K562 (cell line): ENCODE data around the gene APC2. TPM values are rescaled to one million over a fixed set of nuclear protein-coding genes. Genes with fewer than 3 reads are reported as not detected.

Experiments used
- ATAC-seq: fragments of 200-7000 bp; cut with Tn5 transposase; 3 replicates; pipeline ENCODE4 v1.9.1; 2020; ENCODE audit warnings: moderate library complexity
- BruUV-seq: library from RNA; stranded (reverse); fragments of 400-500 nt; replicated peaks from 2 replicates; lab custom pipeline; 2021; lab: Mats Ljungman, UMichigan
- CTCF ChIA-PET: fragments of 300-600 bp; formaldehyde crosslinking; extraction: SDS; loops from one replicate; lab custom pipeline; 2021; ENCODE audit warnings: low intra/inter-chr PET ratio; lab: Yijun Ruan, JAX
- POLR2A ChIA-PET: fragments of 300-600, 350-650 bp; sonication (Branson Sonifier 250); formaldehyde crosslinking; extraction: SDS; loops from one replicate; lab custom pipeline; 2021; ENCODE audit warnings: antibody characterized with exemption, inconsistent platforms; lab: Yijun Ruan, JAX
- DNase-seq, 4 experiments: peaks; one replicate each; pipeline versions ENCODE4 v3.0.0 to v3.0.0-alpha.2; 2011 to 2018; ENCODE audit warnings: low spot score in 3 of 4, mixed read lengths in 3 of 4; ENCODE audit errors: extremely low read depth in 1 of 4
- FAIRE-seq: peaks from 2 replicates; lab custom pipeline; 2011; peaks lifted over from hg19 to GRCh38; lab: Jason Lieb, UNC
- H2AFZ ChIP-seq: 2 replicates; pipeline ENCODE4 v1.6.0; 2011; ENCODE audit warnings: low read depth, low read length, control low read depth, inconsistent platforms
- H3K27ac ChIP-seq: fragments of 200-600 bp; 3 replicates; pipeline ENCODE4 v1.8.0; 2011; ENCODE audit warnings: low read depth, mild to moderate bottlenecking, control low read depth, inconsistent platforms, low read length, moderate library complexity, mixed read lengths; ENCODE audit errors: extremely low read depth
- H3K27me3 ChIP-seq, 2 experiments: fragments of 300-600 bp in 1 of 2; 2 replicates in 1 of 2; 3 replicates in 1 of 2; pipeline versions ENCODE4 v1.6.0 to v1.8.0; 2011; ENCODE audit warnings: inconsistent platforms in 2 of 2, low read length in 2 of 2, mild to moderate bottlenecking in 1 of 2, mixed read lengths in 1 of 2, moderate library complexity in 1 of 2; ENCODE audit not compliant: control insufficient read depth in 2 of 2, insufficient read depth in 2 of 2
- H3K36me3 ChIP-seq: fragments of 300-600 bp; 3 replicates; pipeline ENCODE4 v1.8.0; 2011; ENCODE audit warnings: mild to moderate bottlenecking, low read length, inconsistent platforms; ENCODE audit not compliant: control insufficient read depth, insufficient read depth
- H3K4me1 ChIP-seq, 2 experiments: fragments of 200-600 bp in 1 of 2; replicated peaks in 1 of 2; 2 replicates in 1 of 2; 3 replicates in 1 of 2; pipeline versions ENCODE4 v1.5.1 to v1.8.0; 2011; ENCODE audit warnings: inconsistent platforms in 2 of 2, low read length in 2 of 2, mild to moderate bottlenecking in 1 of 2, mixed read lengths in 1 of 2, moderate library complexity in 1 of 2; ENCODE audit not compliant: control insufficient read depth in 2 of 2, insufficient read depth in 2 of 2
- H3K4me2 ChIP-seq: 2 replicates; pipeline ENCODE4 v1.6.1; 2011; ENCODE audit warnings: low read length, control low read depth, inconsistent platforms, mixed read lengths; ENCODE audit not compliant: insufficient read depth
- H3K4me3 ChIP-seq: fragments of 200-600 bp; sonication (generic), shearing (Covaris generic); 2 replicates; pipeline ENCODE4 v1.5.1; 2016; ENCODE audit warnings: control low read depth, inconsistent platforms
- H3K79me2 ChIP-seq: fragments of 200-600 bp; 3 replicates; pipeline ENCODE4 v1.8.0; 2011; ENCODE audit warnings: low read length, inconsistent platforms; ENCODE audit not compliant: control insufficient read depth, insufficient read depth
- H3K9ac ChIP-seq, 2 experiments: 2 replicates each; pipeline versions ENCODE4 v1.6.0 to v1.6.1; 2011; ENCODE audit warnings: low read depth in 2 of 2, low read length in 2 of 2, control low read depth in 1 of 2, inconsistent platforms in 1 of 2, mild to moderate bottlenecking in 1 of 2, mixed read lengths in 1 of 2; ENCODE audit not compliant: insufficient read depth in 1 of 2
- H3K9me1 ChIP-seq: one replicate; pipeline ENCODE4 v1.6.0; 2011; ENCODE audit warnings: inconsistent platforms, mild to moderate bottlenecking, low read length, moderate library complexity; ENCODE audit not compliant: control insufficient read depth, insufficient read depth
- H3K9me3 ChIP-seq: replicated peaks from 2 replicates; pipeline ENCODE4 v1.5.1; 2011; ENCODE audit warnings: low read depth, low read length, inconsistent platforms; ENCODE audit not compliant: control insufficient read depth, insufficient read depth
- H4K20me1 ChIP-seq: replicated peaks from 2 replicates; pipeline ENCODE4 v1.6.1; 2011; ENCODE audit warnings: low read length, inconsistent platforms, mixed read lengths; ENCODE audit not compliant: control insufficient read depth, insufficient read depth
- CHD1 ChIP-seq: fragments of 200-600 bp; sonication (generic); IDR thresholded peaks from one replicate; pipeline ENCODE4 v1.6.1; 2012; ENCODE audit warnings: mild to moderate bottlenecking, moderate library complexity, low read length, inconsistent platforms
- ETS2 ChIP-seq: IDR thresholded peaks from 2 replicates; pipeline ENCODE4 v1.6.1; 2016; ENCODE audit warnings: borderline replicate concordance, missing genetic modification characterization, mild to moderate bottlenecking, moderate library complexity, missing compliant biosample characterization; ENCODE audit not compliant: poor library complexity, severe bottlenecking
- FOXP4 ChIP-seq: sonication (generic); formaldehyde crosslinking; IDR thresholded peaks from 2 replicates; pipeline ENCODE4 v1.8.0; 2022; ENCODE audit warnings: mild to moderate bottlenecking, missing genetic modification reagents, borderline replicate concordance
- HDAC3 ChIP-seq: fragments of 450-650 bp; IDR thresholded peaks from 2 replicates; pipeline ENCODE4 v1.6.1; 2018; ENCODE audit warnings: borderline replicate concordance, mild to moderate bottlenecking, moderate library complexity; ENCODE audit not compliant: partially characterized antibody
- HES1 ChIP-seq: fragments of 450-650 bp; IDR thresholded peaks from 2 replicates; pipeline ENCODE4 v1.6.1; 2016; ENCODE audit warnings: low read depth, mild to moderate bottlenecking, moderate library complexity
- MCM2 ChIP-seq: fragments of 450-650 bp; IDR thresholded peaks from 2 replicates; pipeline ENCODE4 v1.6.1; 2017; ENCODE audit warnings: low read depth, mild to moderate bottlenecking
- POLR2AphosphoS5 ChIP-seq: IDR thresholded peaks from 2 replicates; pipeline ENCODE4 v1.6.1; 2011; ENCODE audit warnings: mild to moderate bottlenecking, low read depth, low read length, moderate library complexity; ENCODE audit not compliant: control insufficient read depth, insufficient read depth
- POLR2G ChIP-seq: fragments of 200-400 bp; formaldehyde crosslinking; IDR thresholded peaks from 2 replicates; pipeline ENCODE4 v1.6.1; 2017; ENCODE audit warnings: low read depth, mild to moderate bottlenecking, antibody characterized with exemption, low read length, moderate library complexity
- RBFOX2 ChIP-seq: fragments of 200-400 bp; formaldehyde crosslinking; IDR thresholded peaks from 2 replicates; pipeline ENCODE4 v1.6.1; 2017; ENCODE audit warnings: low read depth, mild to moderate bottlenecking, low read length, moderate library complexity
- SIX5 ChIP-seq, 2 experiments: IDR thresholded peaks; 2 replicates each; pipeline ENCODE4 v1.6.1; 2011; ENCODE audit warnings: low read length in 2 of 2, borderline replicate concordance in 1 of 2, low read depth in 1 of 2, mild to moderate bottlenecking in 1 of 2, moderate library complexity in 1 of 2; ENCODE audit not compliant: insufficient read depth in 1 of 2
- TEAD4 ChIP-seq, 2 experiments: sonication (generic) in 1 of 2; formaldehyde crosslinking in 1 of 2; IDR thresholded peaks; 2 replicates each; pipeline versions ENCODE4 v1.6.1 to v1.8.0; 2012 to 2022; ENCODE audit warnings: borderline replicate concordance in 1 of 2, inconsistent platforms in 1 of 2, low read length in 1 of 2, mild to moderate bottlenecking in 1 of 2, missing genetic modification reagents in 1 of 2
- ZC3H8 ChIP-seq: fragments of 450-650 bp; IDR thresholded peaks from 2 replicates; pipeline ENCODE4 v1.6.1; 2017
- ZKSCAN8 ChIP-seq: fragments of 200-800 bp; sonication (Bioruptor generic); IDR thresholded peaks from 2 replicates; pipeline ENCODE4 v1.6.1; 2016; ENCODE audit warnings: missing genetic modification characterization, missing compliant biosample characterization
- ZNF143 ChIP-seq: sonication (generic); formaldehyde crosslinking; IDR thresholded peaks from 2 replicates; pipeline ENCODE4 v1.9.0; 2022; ENCODE audit warnings: mild to moderate bottlenecking, missing genetic modification reagents
- ZNF395 ChIP-seq: fragments of 200-800 bp; sonication (Bioruptor generic); IDR thresholded peaks from 2 replicates; pipeline ENCODE4 v1.6.1; 2017; ENCODE audit warnings: missing genetic modification characterization, missing compliant biosample characterization
- ZNF668 ChIP-seq: fragments of 250-450 bp; sonication (Bioruptor Pico); IDR thresholded peaks from 2 replicates; pipeline ENCODE4 v1.8.0; 2022; ENCODE audit warnings: mild to moderate bottlenecking, inconsistent platforms
- WGBS: fragments of 100-300 bp; shearing (Covaris generic); methylation state at CpG from one replicate; pipeline ENCODE4 v1.1.6; 2016; ENCODE audit warnings: low coverage, mixed read lengths; ENCODE audit not compliant: insufficient coverage; ENCODE audit errors: missing lambda C conversion rate; 5-methylcytosine and 5-hydroxymethylcytosine counted together
- in situ Hi-C: fragments of 300-500 bp; cut with MboI; formaldehyde crosslinking; loops from 4 replicates; pipeline ENCODE4 v1.15.0; 2018; ENCODE audit warnings: inconsistent platforms, mixed read lengths
- intact Hi-C: fragments of 100-400 bp; cut with micrococcal nuclease; formaldehyde crosslinking; loops from 2 replicates; pipeline ENCODE4 v1.14.2; 2022
- polyA plus RNA-seq, 8 experiments: library from polyadenylated mRNA; depleted of rRNA in 4 of 8; stranded (reverse) in 5 of 8; unstranded in 3 of 8; fragments of >200 nt; fragmentation: Nextera tagmentation in 2 of 8; fragmentation: Illumina TruSeq in 1 of 8; extraction: Ambion mirVana in 2 of 8; extraction: Trizol in 1 of 8; gene quantifications; 2 replicates each; pipeline versions ENCODE4 v1.2.1 to v1.2.3, GENCODE V29; 2011 to 2014; ENCODE audit warnings: inconsistent platforms in 1 of 8, missing spikeins in 1 of 8
- total RNA-seq, 7 experiments: library from RNA; depleted of rRNA in 6 of 7; stranded (reverse); fragments of >200 nt in 6 of 7; fragmentation: Illumina TruSeq in 2 of 7; extraction: Trizol in 2 of 7; gene quantifications; 2 replicates each; pipeline versions ENCODE4 v1.2.1 to v1.2.3, GENCODE V29; 2011 to 2021; ENCODE audit warnings: low replicate concordance in 1 of 7

The APC2 gene
- total and polyA plus RNA-seq, 9 of the 15 experiments (the other 6 are each of a cell fraction or from before 2014, with no cell fraction given), result 0.01 to 0.40 (median 0.05) TPM; not detected in 3

DNA sequence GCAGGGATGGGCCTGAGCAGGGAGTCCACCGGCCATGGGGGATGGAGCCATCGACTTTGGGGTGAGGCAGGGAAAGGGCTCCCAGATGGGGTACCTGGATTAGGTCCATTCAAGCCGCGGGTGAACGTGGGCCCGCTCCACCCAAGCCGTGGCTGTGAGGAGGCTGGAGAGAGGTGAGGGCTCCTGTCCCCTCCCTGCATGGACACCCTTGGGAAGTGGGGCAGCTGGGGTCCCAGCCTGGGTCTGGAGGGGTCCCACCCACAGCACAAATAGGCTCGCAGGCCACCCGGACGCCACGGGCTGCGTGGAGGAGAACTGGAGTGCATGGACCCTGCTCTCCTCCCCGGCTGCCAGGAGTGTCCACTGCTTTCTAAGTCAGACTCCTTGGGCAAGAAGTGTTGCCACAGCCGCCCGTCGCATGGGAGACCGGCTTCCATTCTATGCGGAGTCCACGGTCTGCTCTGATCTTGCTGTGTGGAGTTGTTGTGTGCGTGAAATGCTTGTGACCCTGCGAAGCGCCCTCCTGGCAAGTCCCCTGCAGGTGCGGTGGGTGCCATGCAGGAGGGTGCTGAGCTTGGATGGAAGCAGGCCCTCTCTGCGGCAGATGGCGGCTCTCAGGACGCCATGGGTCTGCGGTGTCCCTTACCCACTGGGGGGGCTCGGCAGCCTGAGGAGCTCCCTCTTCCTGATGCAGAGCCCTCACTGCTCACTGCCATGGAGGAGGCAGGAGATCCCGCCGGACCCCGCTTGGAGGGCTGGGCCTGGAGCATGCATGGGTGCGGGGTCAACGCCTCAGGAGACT is 40.5 kb upstream of the APC2 start:
- H4K20me1 ChIP-seq, result peaks cover 48% of the 10 kb centered on the region
- H3K36me3 ChIP-seq, result peaks cover 57% of the 10 kb centered on the region; the same call in 2 of the 3 replicates
- DNase-seq (no peak), FAIRE-seq (no peak), ATAC-seq (no peak)
- no peak overlapping the region for H2AFZ ChIP-seq
- 46% methylated on average over 29 of the region's 33 CpGs for WGBS
- H3K27me3 ChIP-seq, result no peaks in the 10 kb centered on the region
- in situ Hi-C loops (no loop called here), intact Hi-C loops (no loop called here)
- peak overlapping the region; percentile 84 for H3K4me2 ChIP-seq
- H3K9me3 ChIP-seq, result no peaks in the 10 kb centered on the region
- H3K9ac ChIP-seq, result peak overlapping the region; percentile 93 to 98
- POLR2A ChIA-PET, result interaction anchor here (0.5 to 1.5 kb wide), 6 partner anchors 27 to 141 kb away, joined by 3 to 4 read pairs (median 3); partner anchors contain the start of genes CIRBP and FAM174C
- peaks cover 69% of the 10 kb centered on the region for H3K79me2 ChIP-seq
- no TSS peak for BruUV-seq
- CTCF ChIA-PET, result no interaction called here
- peaks cover 23 to 74% of the 10 kb centered on the region in 2 experiments for H3K4me1 ChIP-seq
- H3K27ac ChIP-seq, result peak overlapping the region; percentile 99
- peak overlapping the region; percentile 99 for H3K4me3 ChIP-seq
- H3K9me1 ChIP-seq, result peaks cover 17% of the 10 kb centered on the region
- TF ChIP-seq ZNF395 (CRISPR knock-in tag) (no peak), CHD1 (peak; percentile 32), TEAD4 (IDR thresholded peaks at IDR 0.05; ENCODE audit: low read length) (no peak), TEAD4 (CRISPR knock-in tag; IDR thresholded peaks at IDR 0.05; ENCODE audit: borderline replicate concordance) (no peak), ZNF668 (CRISPR knock-in tag) (no peak), ZKSCAN8 (CRISPR knock-in tag) (no peak), HDAC3 (no peak), MCM2 (no peak), ZNF143 (no peak), ZC3H8 (no peak), SIX5 (IDR thresholded peaks at IDR 0.05; ENCODE audit: borderline replicate concordance in 1 of 2, insufficient read depth in 1 of 2, low read depth in 1 of 2, low read length in 2 of 2) (no peak), ETS2 (tag) (no peak), HES1 (no peak), POLR2G (peak; percentile 42; the same call in 1 of the 2 replicates), POLR2AphosphoS5 (no peak), RBFOX2 (peak; percentile 36), FOXP4 (no peak)
